ENCODE data around the gene GNAS-AS1.

Gene GNAS-AS1

GRCh38 chr20:58886546-58886945, 35.8 kb upstream of the GNAS-AS1 start:
- H3K4me3 ChIP-seq (ENCODE audit: low read depth, low read length): no peak overlapping the region

DNA sequence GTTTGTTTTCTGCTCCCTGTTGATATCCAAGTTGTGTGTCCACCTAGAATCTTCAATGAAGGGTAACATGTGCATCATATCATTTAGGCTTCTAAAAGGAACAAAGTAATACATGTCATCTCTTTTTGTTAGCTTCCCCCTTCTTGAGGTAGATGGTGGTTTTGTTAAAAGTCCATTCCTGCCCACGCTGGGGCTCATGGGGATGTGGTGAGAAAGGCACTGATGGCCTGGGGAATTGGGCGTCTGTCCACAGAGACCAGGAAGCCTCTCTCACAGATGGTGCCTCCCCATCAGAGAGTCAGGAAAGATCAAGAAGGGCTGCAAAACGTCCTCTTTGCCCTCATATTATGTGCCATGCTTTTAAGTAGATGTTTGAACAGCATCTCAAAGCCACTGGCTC, 34.3 kb upstream of the GNAS-AS1 start:
- no peak overlapping the region for H3K4me3 ChIP-seq (ENCODE audit: low read depth, low read length)

GRCh38 chr20:58883241-58883691, 32.6 kb upstream of the GNAS-AS1 start:
- no peak overlapping the region for H3K4me3 ChIP-seq (ENCODE audit: low read depth, low read length)

GRCh38 chr20:58882704-58883089, 32.0 kb upstream of the GNAS-AS1 start:
- H3K4me3 ChIP-seq (ENCODE audit: low read depth, low read length): no peak overlapping the region

DNA sequence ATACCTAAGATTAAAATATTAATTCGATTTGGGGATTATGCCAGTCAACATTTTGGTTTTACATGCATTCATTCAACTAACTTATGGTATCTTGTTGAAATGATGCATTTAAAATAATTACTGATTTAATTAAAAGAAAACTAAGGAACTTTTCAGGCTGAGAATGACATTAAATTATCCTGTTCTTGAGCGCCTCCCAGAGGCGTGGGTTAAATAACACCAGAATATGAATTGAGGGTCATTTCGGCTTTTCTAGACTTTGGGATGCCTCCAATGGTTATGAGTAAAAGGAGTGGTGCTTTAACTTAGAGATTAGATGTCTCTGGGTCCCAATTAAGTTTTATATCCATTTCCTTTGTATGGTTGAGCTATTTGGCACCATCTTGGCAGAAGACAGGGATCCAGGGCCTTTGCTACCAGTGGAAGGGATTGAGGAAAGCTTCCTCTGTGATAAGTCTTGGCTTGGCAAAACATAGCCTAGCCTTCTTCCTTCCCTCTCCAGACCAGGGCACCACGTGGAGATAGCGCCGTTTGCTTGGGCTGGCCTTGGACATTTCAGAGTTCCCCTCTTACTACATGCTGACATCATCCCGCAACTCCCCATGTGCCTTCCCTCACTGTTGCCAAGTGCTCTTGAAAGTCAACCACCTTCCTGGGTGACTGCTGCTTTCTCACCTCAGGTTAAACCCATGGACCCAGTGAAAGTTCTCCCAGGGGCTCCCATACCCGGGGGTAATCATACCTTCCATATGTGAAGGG, 30.5 kb upstream of the GNAS-AS1 start:
- no peak overlapping the region for H3K4me3 ChIP-seq (ENCODE audit: low read depth, low read length)

GRCh38 chr20:58880441-58880840, 29.7 kb upstream of the GNAS-AS1 start:
- no peak overlapping the region for H3K4me3 ChIP-seq (ENCODE audit: low read depth, low read length)

DNA sequence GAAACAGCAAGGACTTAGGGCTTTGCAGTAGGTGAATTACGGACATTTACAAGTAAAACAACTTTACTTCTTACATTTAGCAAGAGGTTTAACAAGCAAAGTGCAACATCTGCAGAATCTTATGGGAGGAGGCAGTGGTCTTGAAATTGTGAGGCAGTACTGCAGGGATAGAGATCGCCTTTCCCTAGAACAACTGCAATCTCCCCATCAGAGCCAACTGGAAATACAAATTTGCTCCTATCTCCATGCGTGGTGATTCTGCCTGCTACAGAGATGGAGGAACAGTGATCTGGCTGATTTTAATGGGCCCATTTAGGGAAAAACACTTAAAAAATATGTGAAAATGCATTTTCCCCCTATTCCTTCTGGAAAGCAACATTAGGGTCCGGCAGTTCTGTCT, 27.7 kb upstream of the GNAS-AS1 start:
- no peak overlapping the region for H3K4me3 ChIP-seq (ENCODE audit: low read depth, low read length)

GRCh38 chr20:58877976-58878360, 27.3 kb upstream of the GNAS-AS1 start:
- H3K4me3 ChIP-seq (ENCODE audit: low read depth, low read length): no peak overlapping the region

DNA sequence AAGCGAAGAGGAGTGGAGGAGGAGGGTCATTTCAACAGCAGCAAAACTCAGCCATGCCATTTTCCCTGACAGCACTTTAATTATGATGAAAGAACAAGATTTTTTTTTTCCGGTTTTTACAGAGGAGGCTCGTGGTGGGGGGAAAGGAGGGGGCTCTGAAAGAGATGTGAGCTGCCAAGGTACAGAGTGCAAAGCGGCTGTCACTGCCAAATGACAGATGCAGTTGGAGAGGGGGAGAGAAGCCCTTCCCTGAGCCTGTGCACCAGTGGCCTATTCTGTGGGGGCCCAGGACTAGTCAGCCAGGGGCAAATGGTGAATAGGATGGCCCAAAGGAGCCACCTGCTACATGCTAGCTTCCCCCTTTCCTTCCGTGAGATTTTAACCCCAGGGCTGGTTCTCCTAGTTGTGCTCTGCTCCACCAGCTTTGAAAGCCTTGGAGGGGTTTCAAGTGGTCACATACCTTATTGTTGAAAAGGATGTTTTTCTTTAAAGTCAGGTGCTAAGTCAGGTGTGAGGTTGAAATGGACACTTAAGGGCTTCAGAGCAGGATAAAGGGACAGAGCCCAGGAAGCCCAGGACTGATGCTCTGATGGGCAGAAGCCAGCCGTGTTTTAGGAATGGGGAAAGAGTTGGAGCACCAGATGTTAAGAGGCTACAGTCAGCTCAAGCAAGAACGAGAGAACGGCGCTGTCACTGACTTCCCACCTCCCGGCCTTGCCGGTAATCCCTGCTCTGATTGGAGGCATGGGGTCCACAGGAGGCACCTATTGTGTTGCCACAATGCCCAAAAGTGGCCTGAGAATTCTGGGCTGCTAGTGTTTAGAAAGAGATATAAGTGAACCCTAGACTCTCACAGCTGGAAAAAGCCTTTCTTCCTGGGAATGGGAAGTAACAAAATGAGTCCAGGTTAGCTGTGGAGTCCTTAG, 26.6 kb upstream of the GNAS-AS1 start:
- no peak overlapping the region for H3K4me3 ChIP-seq (ENCODE audit: low read depth, low read length)

GRCh38 chr20:58876437-58876836, 25.7 kb upstream of the GNAS-AS1 start:
- H3K4me3 ChIP-seq (ENCODE audit: low read depth, low read length): no peak overlapping the region

DNA sequence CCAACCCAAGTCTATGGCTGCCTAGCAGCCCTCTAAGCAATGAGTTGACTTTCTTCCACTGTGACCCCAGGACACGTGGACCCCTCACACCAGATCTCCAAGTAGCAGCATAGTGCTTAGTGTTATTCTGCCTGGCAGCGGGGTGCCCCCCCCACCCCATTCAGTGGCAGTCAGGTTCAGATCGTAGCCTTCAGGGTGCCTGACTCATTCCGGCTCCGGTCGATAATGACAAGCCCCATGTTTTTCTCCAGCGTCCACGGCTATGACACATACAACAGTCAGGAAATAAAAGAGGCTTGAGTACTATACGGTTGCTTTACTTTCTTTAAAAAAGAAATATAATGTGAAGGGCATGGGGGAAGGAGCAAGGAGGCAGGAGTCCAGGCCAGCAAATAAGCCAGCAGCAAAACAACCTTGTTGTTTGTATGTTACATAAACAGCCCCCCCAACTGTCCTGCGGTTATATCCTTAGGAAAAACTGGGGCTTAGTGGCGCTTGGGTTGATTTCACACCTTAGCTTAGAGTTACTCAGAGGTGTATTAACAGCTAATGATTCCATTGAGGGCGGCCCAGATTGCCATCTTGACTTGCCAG, 24.9 kb upstream of the GNAS-AS1 start:
- no peak overlapping the region for H3K4me3 ChIP-seq (ENCODE audit: low read depth, low read length)

DNA sequence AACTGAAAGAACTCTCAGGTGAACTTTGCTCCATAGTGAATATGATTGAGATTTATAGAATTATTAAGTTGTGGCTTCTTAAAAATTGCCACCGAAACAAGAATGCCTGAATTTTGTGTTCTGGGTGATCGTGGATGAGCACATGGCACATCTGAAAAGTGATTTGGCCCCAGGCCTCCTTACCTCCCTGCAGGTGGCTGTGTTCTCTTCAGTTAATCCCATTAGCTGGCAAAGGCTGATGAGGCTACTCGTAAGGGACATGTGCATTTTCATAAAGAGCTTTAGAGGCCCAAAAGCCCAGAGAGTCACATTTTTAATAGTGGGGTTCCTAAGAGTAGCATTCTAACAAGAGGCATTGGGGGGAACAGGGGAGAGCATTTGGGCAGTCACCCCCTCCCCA, 24.4 kb upstream of the GNAS-AS1 start:
- H3K4me3 ChIP-seq (ENCODE audit: low read depth, low read length): no peak overlapping the region

- H3K4me3 ChIP-seq (ENCODE audit: low read depth, low read length): no peak overlapping the region
Observed at GRCh38 chr20:58874469-58874868, 23.8 kb upstream of the GNAS-AS1 start.

DNA sequence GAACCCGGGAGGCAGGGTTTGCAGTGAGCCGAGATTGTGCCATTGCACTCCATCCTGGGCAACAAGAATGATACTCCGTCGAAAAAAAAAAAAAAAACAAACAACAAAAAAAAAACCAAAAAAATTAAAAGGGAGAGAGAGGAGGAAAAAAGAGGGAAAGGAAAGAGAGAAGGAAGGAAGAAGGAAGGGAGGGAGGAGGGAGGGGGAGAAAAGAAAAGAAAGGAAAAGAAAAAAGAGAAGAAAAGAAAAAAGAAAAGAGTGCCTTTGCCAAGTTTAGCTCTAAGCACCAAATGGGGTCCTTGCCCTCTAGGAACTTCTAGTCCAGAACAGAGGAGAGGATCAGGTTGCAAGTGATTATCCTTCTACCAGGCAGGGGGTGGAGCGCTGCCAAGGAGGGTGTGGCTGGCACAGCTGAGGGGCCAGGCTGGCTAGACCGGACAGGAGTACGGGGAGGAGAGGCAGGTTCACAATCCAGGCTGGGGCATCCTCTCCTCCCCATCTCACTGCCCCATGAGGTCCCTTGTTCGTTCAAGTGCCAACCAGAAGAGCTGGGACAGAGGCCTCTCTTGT, 20.9 kb upstream of the GNAS-AS1 start:
- no peak overlapping the region for H3K4me3 ChIP-seq (ENCODE audit: low read depth, low read length)

- H3K4me3 ChIP-seq (ENCODE audit: low read depth, low read length): no peak overlapping the region
Observed at GRCh38 chr20:58870293-58871014, 19.8 kb upstream of the GNAS-AS1 start.

DNA sequence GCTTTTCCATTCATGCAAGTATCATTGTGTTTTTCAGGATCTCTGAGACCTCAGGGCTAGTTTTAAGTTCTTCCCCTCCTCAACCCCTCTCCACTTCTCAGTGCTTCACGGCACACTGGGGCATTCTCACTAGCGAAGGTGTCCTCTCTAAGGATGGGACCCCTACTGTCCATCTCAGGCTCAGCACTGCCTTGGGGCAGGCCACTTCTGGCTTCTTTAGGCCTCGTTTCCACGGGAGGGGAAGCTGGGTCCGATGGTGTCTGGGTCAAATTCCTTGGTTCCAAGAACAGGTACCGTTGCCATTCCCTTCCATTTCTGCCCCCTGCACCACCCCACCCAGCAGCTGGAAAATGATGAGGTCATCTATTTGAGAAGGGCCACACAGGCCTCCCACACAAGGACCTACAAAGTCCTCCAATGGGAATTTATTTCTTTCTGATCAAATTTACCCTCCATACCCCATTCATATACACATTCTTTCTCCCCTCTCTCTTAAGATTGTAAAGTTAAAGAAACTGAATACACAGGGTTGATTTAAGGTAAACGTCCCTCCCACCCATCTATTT, 19.0 kb upstream of the GNAS-AS1 start:
- H3K4me3 ChIP-seq (ENCODE audit: low read depth, low read length): no peak overlapping the region

DNA sequence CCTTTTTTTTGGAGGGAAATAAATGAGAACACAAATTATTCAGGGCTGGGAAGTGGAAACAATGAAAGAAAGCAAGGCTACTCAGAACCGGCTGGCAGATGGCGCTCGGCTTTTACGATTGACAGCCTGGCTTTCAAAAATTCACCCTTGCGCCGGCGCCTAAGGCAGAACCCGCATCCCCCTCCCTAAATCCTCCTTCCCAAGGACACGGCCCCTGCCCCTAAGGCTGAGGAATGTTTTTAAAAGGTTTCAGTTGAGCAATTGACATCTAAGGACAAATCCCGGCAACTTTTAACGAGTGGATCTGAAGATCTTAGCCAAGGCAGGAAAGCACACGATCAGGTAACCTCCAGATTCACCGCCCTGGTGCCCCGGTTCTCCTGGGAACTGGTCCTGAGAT, 18.1 kb upstream of the GNAS-AS1 start:
- H3K4me3 ChIP-seq (ENCODE audit: low read depth, low read length): no peak overlapping the region

GRCh38 chr20:58867211-58867610, 16.5 kb upstream of the GNAS-AS1 start:
- H3K4me3 ChIP-seq (ENCODE audit: low read depth, low read length): no peak overlapping the region

DNA sequence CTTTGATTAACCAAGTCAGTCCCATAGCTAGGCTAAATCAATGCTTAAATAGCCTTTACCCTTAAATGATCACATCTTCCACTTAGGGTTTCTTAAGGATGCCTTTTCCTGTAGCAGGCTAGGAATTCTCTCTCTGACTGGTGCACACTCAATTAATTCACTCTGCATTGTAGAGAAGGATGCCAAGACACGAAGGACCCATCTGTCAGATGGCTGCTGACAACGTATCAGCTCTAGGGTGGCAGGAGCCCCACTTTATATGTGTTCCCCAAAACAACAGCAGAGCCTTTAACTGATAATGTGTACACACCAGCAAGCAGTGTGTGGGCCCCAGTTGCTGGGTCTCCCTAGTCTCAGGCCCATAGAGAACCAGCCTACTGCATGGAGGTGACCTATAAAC, 15.1 kb upstream of the GNAS-AS1 start:
- H3K4me3 ChIP-seq (ENCODE audit: low read depth, low read length): no peak overlapping the region

GRCh38 chr20:58864346-58864745, 13.6 kb upstream of the GNAS-AS1 start:
- H3K4me3 ChIP-seq (ENCODE audit: low read depth, low read length): no peak overlapping the region

Measured in iPS-11a (cell line).